Cardiac fibroblast (primary cell): ENCODE measurements around the gene ABCC11.
"Not testable (repeated sequence)": the region's sequence is repeated elsewhere in the genome, so short reads cannot be mapped to it uniquely, and the experiment has no call there.

Source experiments
- DNase-seq, 2 donors: peaks; one replicate each; pipeline versions ENCODE4 v3.0.0 to v3.0.0-alpha.2; 2010; ENCODE audit warnings: low read depth in 2 of 2
- H3K4me3 ChIP-seq, 2 donors: replicated peaks in 1 of 2; 1 replicate in 1 of 2; 2 replicates in 1 of 2; pipeline ENCODE4 v1.5.1; 2011; ENCODE audit warnings: low read depth in 2 of 2, low read length in 2 of 2, mild to moderate bottlenecking in 2 of 2, moderate library complexity in 1 of 2
- CTCF ChIP-seq: IDR thresholded peaks from one replicate; pipeline ENCODE4 v1.5.1; 2011; ENCODE audit warnings: low read depth, mild to moderate bottlenecking, low read length, inconsistent platforms

Gene ABCC11

GRCh38 chr16:48180868-48181480 is 66.4 kb downstream of the ABCC11 start:
- DNase-seq: no peak
- H3K4me3 ChIP-seq: no peak overlapping the region
- no peak for TF ChIP-seq CTCF

GRCh38 chr16:48176635-48177408 is 70.5 kb downstream of the ABCC11 start:
- DNase-seq: no peak
- TF ChIP-seq CTCF: no peak

GRCh38 chr16:48173889-48174288 is 73.5 kb downstream of the ABCC11 start:
- no peak for DNase-seq
- TF ChIP-seq CTCF: no peak
- no peak overlapping the region for H3K4me3 ChIP-seq

More at GRCh38 chr16:48176635-48177408, 70.5 kb downstream of the ABCC11 start:
- H3K4me3 ChIP-seq: no peak overlapping the region

GRCh38 chr16:48172682-48173081 is 74.7 kb downstream of the ABCC11 start:
- TF ChIP-seq CTCF: no peak
- H3K4me3 ChIP-seq: no peak overlapping the region
- DNase-seq: no peak

GRCh38 chr16:48169896-48170295 is 77.4 kb downstream of the ABCC11 start:
- TF ChIP-seq CTCF: no peak
- no peak overlapping the region for H3K4me3 ChIP-seq
- DNase-seq: no peak

GRCh38 chr16:48168075-48168474 is 79.3 kb downstream of the ABCC11 start:
- no peak overlapping the region for H3K4me3 ChIP-seq
- TF ChIP-seq CTCF: no peak
- DNase-seq: no peak

GRCh38 chr16:48166617-48167016 is 80.7 kb downstream of the ABCC11 start:
- not testable (repeated sequence) for H3K4me3 ChIP-seq, DNase-seq
